ENCODE data around the gene SYT11. TPM values are rescaled to one million over a fixed set of nuclear protein-coding genes. Genes with fewer than 3 reads are reported as not detected.

Gene SYT11
- 12.7 and 21.8 TPM in 2 replicates for total RNA-seq

GRCh38 chr1:155859234-155859829 lies at the start of gene SYT11:
TSS of gene SYT11 (plus strand) at chr1:155859567. CDS start at chr1:155859762, 195 bp downstream.

GRCh38 chr1:155856975-155857930 lies 2.1 kb upstream of the SYT11 start, which contains the start of gene GON4L:
TSS of gene GON4L (minus strand) at chr1:155857214. CDS start at chr1:155853780, 3,434 bp downstream.

DNA sequence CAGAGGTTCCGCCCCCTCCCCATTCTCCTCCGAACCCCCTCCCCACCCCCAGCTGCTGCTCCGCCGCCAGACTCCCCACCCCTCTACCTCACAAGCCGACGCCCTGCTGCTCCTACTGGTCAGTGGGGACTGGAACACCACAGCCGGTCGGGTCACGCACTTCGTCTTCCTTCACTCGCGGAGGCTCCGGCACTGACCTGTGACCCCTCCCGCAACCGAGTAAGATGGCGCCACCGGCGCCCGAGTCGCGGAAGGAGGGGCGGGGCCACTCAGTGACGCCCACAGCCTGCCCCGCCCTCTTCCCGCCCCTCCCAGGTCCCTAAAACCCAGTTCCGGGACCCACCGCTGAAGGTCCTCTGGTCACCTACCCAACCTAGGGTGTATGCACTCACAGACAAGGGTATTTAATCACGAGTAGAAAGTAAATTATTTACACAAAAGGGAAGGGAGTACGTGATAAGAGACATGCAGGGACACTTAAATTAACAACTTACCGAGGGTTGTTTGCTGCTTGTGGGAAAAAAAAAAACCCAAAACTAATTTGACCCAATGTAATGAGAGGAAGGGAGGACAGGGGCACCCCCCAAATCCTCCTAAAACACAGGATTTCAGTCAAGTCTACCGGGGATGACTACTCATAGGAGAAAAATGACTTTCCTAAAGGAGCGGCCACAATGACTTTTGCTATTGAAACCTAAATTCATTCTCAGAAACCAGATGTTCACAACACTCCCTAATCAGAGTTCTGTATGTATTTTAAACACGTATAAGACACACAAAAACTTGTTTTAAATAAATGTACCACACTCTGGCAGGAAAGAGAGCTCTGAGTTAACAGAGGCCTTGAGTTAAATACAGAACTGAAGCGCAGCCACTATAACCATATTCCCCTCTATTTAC lies 52.0 kb downstream of the SYT11 start, which contains the start of gene RIT1:
Gene RIT1, minus strand, starts transcription at position 194 of the 900 bp plus-strand sequence. CDS start 588 bp downstream, outside the sequence.

DNA sequence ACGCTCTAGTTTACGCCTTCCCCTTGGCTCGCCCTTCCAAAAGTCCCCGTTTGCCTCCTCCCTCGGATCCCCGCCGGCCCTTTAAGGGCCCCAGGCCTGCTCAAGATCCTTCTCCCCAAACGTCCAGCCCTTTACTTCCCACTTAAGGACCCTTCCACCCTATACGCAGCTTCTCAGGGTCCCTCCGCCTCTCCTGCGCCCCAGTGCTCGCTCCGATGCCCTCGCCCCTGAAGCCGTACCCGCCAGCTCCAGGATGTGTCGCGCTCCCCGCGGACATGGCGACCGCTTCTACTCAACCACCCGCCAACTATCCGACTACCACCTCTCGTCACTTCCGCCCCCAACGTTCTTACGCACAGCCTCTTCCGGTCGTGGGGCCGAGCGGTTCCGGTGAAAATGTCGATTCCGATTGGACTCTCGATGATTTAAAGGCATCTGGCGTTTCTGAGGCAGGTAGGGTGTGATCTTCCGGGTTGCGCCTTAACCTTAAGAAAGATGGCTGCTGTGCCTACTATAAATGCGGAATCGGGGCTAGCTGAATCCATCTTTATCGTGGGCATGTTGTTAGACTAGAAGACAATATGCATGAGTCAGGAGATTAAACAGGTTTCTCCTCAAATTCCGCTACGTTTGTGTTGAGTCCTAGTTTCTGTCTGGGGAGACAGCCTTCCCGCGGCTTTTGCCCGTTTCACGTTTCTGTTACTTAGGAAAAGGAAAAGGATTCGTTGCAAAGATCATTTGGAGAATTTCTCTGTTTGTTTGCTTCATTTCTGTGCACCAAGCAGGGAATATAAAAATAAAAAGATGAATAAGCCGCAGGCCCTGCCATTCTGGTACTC lies 74.9 kb downstream of the SYT11 start, which contains the start of gene KHDC4:
Gene KHDC4, minus strand, starts transcription at position 317 of the 839 bp plus-strand sequence. Its CDS starts 40 bp downstream, at position 277.

Other genes starting within 250 kb of the SYT11 start
- gene MSTO1, start 249.3 kb upstream of the SYT11 start, total RNA-seq, result 11.9 and 22.2 TPM in 2 replicates
- gene YY1AP1, start 170.8 kb upstream of the SYT11 start, total RNA-seq, result 25.7 and 29.8 TPM in 2 replicates
- 141 and 159 TPM in 2 replicates for gene DAP3, start 170.5 kb upstream of the SYT11 start, total RNA-seq
- gene GON4L, start 2.4 kb upstream of the SYT11 start, total RNA-seq, result 12.1 and 17.5 TPM in 2 replicates
- gene RIT1, start 51.8 kb downstream of the SYT11 start, total RNA-seq, result 13.9 and 22.4 TPM in 2 replicates
- 16.3 and 23.2 TPM in 2 replicates for gene KHDC4, start 74.8 kb downstream of the SYT11 start, total RNA-seq
- gene RXFP4, start 82.1 kb downstream of the SYT11 start, total RNA-seq, result not detected in 2 replicates
- gene ARHGEF2, start 119.0 kb downstream of the SYT11 start, total RNA-seq, result 57.4 and 79.0 TPM in 2 replicates
- 604 TPM in 2 replicates for gene SSR2, start 161.4 kb downstream of the SYT11 start, total RNA-seq
- 22.8 and 27.9 TPM in 2 replicates for gene UBQLN4, start 194.2 kb downstream of the SYT11 start, total RNA-seq
- 79.5 and 116 TPM in 2 replicates for gene LAMTOR2, start 195.2 kb downstream of the SYT11 start, total RNA-seq
- 0.89 and 1.3 TPM in 2 replicates for gene RAB25, start 201.6 kb downstream of the SYT11 start, total RNA-seq
- 15.6 and 23.7 TPM in 2 replicates for gene MEX3A, start 222.9 kb downstream of the SYT11 start, total RNA-seq

Data from mesangial cell (primary cell).